Adrenal gland (tissue), 12 donors: ENCODE measurements around the gene DCD. TPM values are rescaled to one million over a fixed set of nuclear protein-coding genes. Genes with fewer than 3 reads are reported as not detected.
A peak's percentile ranks its signal among the peaks of the same experiment; 100 is the strongest.

Experiments used
- DNase-seq, 7 donors: peaks; one replicate each; pipeline ENCODE4 v3.0.0-alpha.2; 2019 to 2020
- H3K27ac ChIP-seq, 5 donors: fragments of 200-600 bp; sonication (generic) in 4 of 5; 1 replicate in 3 of 5; 2 replicates in 2 of 5; pipeline versions ENCODE4 v1.5.1 to v1.8.0; 2016 to 2020; ENCODE audit warnings: mild to moderate bottlenecking in 1 of 5
- H3K27me3 ChIP-seq: fragments of 200-600 bp; 2 replicates; pipeline ENCODE4 v1.8.0; 2021
- H3K36me3 ChIP-seq, 2 donors: fragments of 200-600 bp; replicated peaks in 1 of 2; 1 replicate in 1 of 2; 2 replicates in 1 of 2; pipeline versions ENCODE4 v1.5.1 to v1.8.0; 2018 to 2022
- H3K4me1 ChIP-seq, 2 donors: fragments of 200-600 bp; replicated peaks in 1 of 2; 1 replicate in 1 of 2; 2 replicates in 1 of 2; pipeline versions ENCODE4 v1.5.1 to v1.8.0; 2018 to 2021
- H3K4me3 ChIP-seq, 4 donors: fragments of 200-600 bp; sonication (generic) in 3 of 4; one replicate each; pipeline ENCODE4 v1.5.1; 2016 to 2018
- H3K9me3 ChIP-seq, 3 donors: fragments of 200-600 bp; sonication (generic) in 1 of 3; replicated peaks in 1 of 3; 1 replicate in 2 of 3; 2 replicates in 1 of 3; pipeline versions ENCODE4 v1.5.1 to v1.8.0; 2016 to 2021
- POLR2A ChIP-seq, 2 donors: fragments of 450-650 bp; IDR thresholded peaks; one replicate each; pipeline ENCODE4 v1.6.1; 2017; ENCODE audit warnings: antibody characterized with exemption in 2 of 2, mild to moderate bottlenecking in 2 of 2, moderate library complexity in 1 of 2
- WGBS, 4 donors: extraction: QIAGEN DNeasy Blood & Tissue Kit in 2 of 4; methylation state at CpG; one replicate each; pipeline versions ENCODE4 v1.1.5 to v1.1.7; 2013 to 2017; 5-methylcytosine and 5-hydroxymethylcytosine counted together
- intact Hi-C, 2 donors: fragments of 100-400 bp; cut with DNase I; formaldehyde crosslinking; loops; one replicate each; pipeline versions ENCODE4 v1.14.1 to v1.15.0; 2022 to 2023
- polyA plus RNA-seq, 3 donors: library from polyadenylated mRNA; stranded (reverse); fragments of 200-250 nt in 2 of 3; fragments of 350-450 nt in 1 of 3; fragmentation: Illumina TruSeq in 1 of 3; extraction: RNeasy Lipid Tissue Mini Kit (QIAGEN cat#74804) in 1 of 3; gene quantifications; one replicate each; pipeline ENCODE4 v1.2.3, GENCODE V29; 2013 to 2014
- total RNA-seq, 9 donors: library from RNA; depleted of rRNA in 4 of 9; stranded (reverse); fragments of >200 nt in 4 of 9; fragments of 120-200 nt in 1 of 9; fragmentation: NEBNext Ultra II Directional in 1 of 9; extraction: Animal tissue kit (Norgen Biotek cat#: 25700) in 1 of 9; gene quantifications; one replicate each; pipeline versions ENCODE4 v1.1.0 to v1.2.4, GENCODE V29; 2013 to 2023
- TF ChIP-seq, protein P1 (sequence below), 6 experiments: fragments of 450-650 bp in 4 of 6; fragments of 200-600 bp in 2 of 6; sonication (generic) in 1 of 6; IDR thresholded peaks; 1 replicate in 5 of 6; 2 replicates in 1 of 6; pipeline versions ENCODE4 v1.5.1 to v1.8.0; 2016 to 2021; ENCODE audit warnings: antibody characterized with exemption in 6 of 6, mild to moderate bottlenecking in 2 of 6, moderate library complexity in 1 of 6
- donor health status: healthy with polysubstance abuse.
- donor health status: Bipolar disorder and iron deficiency.
- donor health status: DM: yes; HTN: yes; CAD: no.
- donor health status: DM: no; HTN: no; CAD: no.
- donor health status: DM: no; HTN: no; CAD: no.
- donor health status: DM: yes; HTN: yes; CAD: no.

DCD gene
- total and polyA plus RNA-seq, 12 donors: not detected

DNA sequence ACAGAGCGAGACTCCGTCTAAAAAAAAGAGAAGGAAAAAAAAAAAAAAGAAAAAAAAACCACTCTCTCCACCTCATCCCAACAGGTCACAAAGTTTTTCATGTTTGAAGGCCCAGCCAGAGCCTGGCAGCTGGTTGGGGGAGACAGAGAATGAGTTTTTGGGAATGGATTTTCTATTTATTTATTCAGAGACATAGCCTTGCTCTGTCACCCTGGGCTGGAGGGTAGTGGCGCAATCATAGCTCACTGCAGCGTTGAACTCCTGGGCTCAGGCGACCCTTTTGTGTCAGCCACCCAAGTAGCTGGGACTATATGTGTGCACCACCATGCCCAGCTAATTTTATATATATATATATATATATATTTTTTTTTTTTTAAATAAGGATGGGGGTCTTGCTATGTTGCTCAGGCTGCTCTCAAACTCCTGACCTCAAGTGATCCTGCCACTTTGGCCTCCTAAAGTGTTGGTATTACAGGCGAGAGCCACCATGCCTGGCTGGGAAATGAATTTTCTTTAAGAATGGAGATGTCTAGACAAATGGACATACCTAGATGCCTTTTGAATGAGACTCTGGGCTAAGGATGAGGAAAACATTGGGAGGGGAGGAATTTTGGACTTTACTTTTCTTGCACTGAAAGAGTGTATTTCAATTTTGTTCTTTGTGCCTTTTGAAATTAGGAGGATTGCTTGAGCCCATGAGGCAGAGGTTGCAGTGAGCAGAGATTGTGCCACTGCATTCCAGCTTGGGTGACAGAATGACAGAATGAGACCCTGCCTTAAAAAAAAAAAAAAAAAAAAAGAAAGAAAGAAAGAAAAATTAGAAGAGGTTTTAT lies 42.8 kb downstream of the DCD start:
- Histone ChIP-seq H3K4me3 (no peak overlapping the region), H3K27me3 (no peaks in the 10 kb centered on the region), H3K27ac (no peak overlapping the region), H3K4me1 (no peaks in the 10 kb centered on the region), H3K36me3 (no peaks in the 10 kb centered on the region), H3K9me3 (no peaks in the 10 kb centered on the region)
- DNase-seq: no peak
- intact Hi-C loops: no loop called here
- WGBS, 4 donors: 86 to 94% (median 90%) methylated on average over 6 of the region's 6 CpGs
- TF ChIP-seq POLR2A (IDR thresholded peaks at IDR 0.05): no peak
- TF ChIP-seq, protein P1, sequence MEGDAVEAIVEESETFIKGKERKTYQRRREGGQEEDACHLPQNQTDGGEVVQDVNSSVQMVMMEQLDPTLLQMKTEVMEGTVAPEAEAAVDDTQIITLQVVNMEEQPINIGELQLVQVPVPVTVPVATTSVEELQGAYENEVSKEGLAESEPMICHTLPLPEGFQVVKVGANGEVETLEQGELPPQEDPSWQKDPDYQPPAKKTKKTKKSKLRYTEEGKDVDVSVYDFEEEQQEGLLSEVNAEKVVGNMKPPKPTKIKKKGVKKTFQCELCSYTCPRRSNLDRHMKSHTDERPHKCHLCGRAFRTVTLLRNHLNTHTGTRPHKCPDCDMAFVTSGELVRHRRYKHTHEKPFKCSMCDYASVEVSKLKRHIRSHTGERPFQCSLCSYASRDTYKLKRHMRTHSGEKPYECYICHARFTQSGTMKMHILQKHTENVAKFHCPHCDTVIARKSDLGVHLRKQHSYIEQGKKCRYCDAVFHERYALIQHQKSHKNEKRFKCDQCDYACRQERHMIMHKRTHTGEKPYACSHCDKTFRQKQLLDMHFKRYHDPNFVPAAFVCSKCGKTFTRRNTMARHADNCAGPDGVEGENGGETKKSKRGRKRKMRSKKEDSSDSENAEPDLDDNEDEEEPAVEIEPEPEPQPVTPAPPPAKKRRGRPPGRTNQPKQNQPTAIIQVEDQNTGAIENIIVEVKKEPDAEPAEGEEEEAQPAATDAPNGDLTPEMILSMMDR (IDR thresholded peaks at IDR 0.05): no peak

GRCh38 chr12:54604436-54604835 lies 43.7 kb downstream of the DCD start:
- no peak for DNase-seq
- intact Hi-C loops: no loop called here
- 85 to 92% (median 87%) methylated on average over 4 of the region's 4 CpGs for WGBS, 4 donors
- TF ChIP-seq, protein P1 (IDR thresholded peaks at IDR 0.05): no peak
- TF ChIP-seq POLR2A (IDR thresholded peaks at IDR 0.05): no peak
- no peaks in the 10 kb centered on the region for H3K36me3 ChIP-seq
- no peak overlapping the region for H3K27ac ChIP-seq
- no peaks in the 10 kb centered on the region for H3K9me3 ChIP-seq
- H3K27me3 ChIP-seq: no peaks in the 10 kb centered on the region
- H3K4me3 ChIP-seq: no peak overlapping the region
- no peaks in the 10 kb centered on the region for H3K4me1 ChIP-seq

DNA sequence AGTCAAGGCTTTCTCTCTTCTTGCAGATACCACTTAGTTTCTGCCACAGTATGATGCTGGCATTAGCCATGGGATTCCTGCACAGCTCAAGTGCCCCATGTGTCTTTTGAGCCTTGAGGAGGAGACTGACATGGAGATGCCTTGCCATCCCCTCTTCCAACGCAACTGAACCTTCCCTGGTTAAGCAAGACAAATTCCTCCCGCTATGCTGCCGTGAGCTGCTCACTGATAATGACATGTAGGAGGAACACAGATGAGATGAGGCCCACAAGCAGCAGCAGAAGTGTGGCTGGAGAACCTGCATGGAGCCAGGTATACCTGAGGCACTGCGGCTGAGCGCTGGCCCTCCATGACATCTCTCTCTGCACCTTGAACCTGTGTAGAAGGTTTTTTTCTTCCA lies 44.3 kb downstream of the DCD start:
- intact Hi-C loops: no loop called here
- Histone ChIP-seq H3K9me3 (no peaks in the 10 kb centered on the region), H3K4me1 (no peaks in the 10 kb centered on the region), H3K36me3 (no peaks in the 10 kb centered on the region), H3K27me3 (no peaks in the 10 kb centered on the region), H3K27ac (no peak overlapping the region), H3K4me3 (no peak overlapping the region)
- TF ChIP-seq, protein P1 (IDR thresholded peaks at IDR 0.05): no peak
- no peak for TF ChIP-seq POLR2A (IDR thresholded peaks at IDR 0.05)
- 69 to 88% (median 82%) methylated on average over 5 of the region's 5 CpGs for WGBS, 4 donors
- DNase-seq: no peak

GRCh38 chr12:54603173-54603814 lies 44.9 kb downstream of the DCD start:
- WGBS, 4 donors: 16 to 22% (median 19%) methylated on average over 8 of the region's 8 CpGs
- DNase-seq: peak; percentile 52 to 83 (median 72)
- H3K4me1 ChIP-seq: no peaks in the 10 kb centered on the region
- no peaks in the 10 kb centered on the region for H3K36me3 ChIP-seq
- H3K4me3 ChIP-seq: no peak overlapping the region
- intact Hi-C loops: no loop called here
- H3K27me3 ChIP-seq: peaks cover 5% of the 10 kb centered on the region
- no peaks in the 10 kb centered on the region for H3K9me3 ChIP-seq
- H3K27ac ChIP-seq: no peak overlapping the region
- TF ChIP-seq POLR2A (IDR thresholded peaks at IDR 0.05): no peak
- TF ChIP-seq, protein P1 (IDR thresholded peaks at IDR 0.05): peak; percentile 63 to 85 (median 75)
